Neural cell (in vitro differentiated cells): Measurements from ENCODE around the gene MUSTN1. TPM values are rescaled to one million over a fixed set of nuclear protein-coding genes. Genes with fewer than 3 reads are reported as not detected.

Source experiments
- H2AFZ ChIP-seq: fragments of 200-600, 300-800 bp; sonication (generic), shearing (Covaris generic); 2 replicates; pipeline ENCODE4 v1.6.0; 2014; ENCODE audit warnings: low read depth, mild to moderate bottlenecking, antibody characterized with exemption, low read length, moderate library complexity
- H3F3A ChIP-seq: fragments of 200-600 bp; shearing (Covaris generic); 2 replicates; pipeline ENCODE4 v1.6.1; 2016; ENCODE audit warnings: mild to moderate bottlenecking, moderate library complexity, mixed read lengths, antibody characterized with exemption, low read length; ENCODE audit not compliant: insufficient read depth, poor library complexity, severe bottlenecking
- H3K27ac ChIP-seq: fragments of 200-600, 300-800 bp; sonication (generic), shearing (Covaris generic); 2 replicates; pipeline ENCODE4 v1.5.1; 2014; ENCODE audit warnings: mild to moderate bottlenecking, low read length, moderate library complexity
- H3K27me3 ChIP-seq: fragments of 300-800, 200-600 bp; sonication (generic), shearing (Covaris generic); 2 replicates; pipeline ENCODE4 v1.6.0; 2014; ENCODE audit warnings: mild to moderate bottlenecking, low read depth, low read length, moderate library complexity; ENCODE audit not compliant: insufficient read depth
- H3K36me3 ChIP-seq: fragments of 300-800, 200-600 bp; sonication (generic), shearing (Covaris generic); 2 replicates; pipeline ENCODE4 v1.5.1; 2014; ENCODE audit warnings: mild to moderate bottlenecking, antibody characterized with exemption, low read length, moderate library complexity; ENCODE audit not compliant: insufficient read depth
- H3K4me2 ChIP-seq: fragments of 300-800, 200-600 bp; sonication (generic), shearing (Covaris generic); 2 replicates; pipeline ENCODE4 v1.6.0; 2014; ENCODE audit warnings: mild to moderate bottlenecking, low read length
- H3K4me3 ChIP-seq: fragments of 300-800, 200-600 bp; sonication (generic), shearing (Covaris generic); 2 replicates; pipeline ENCODE4 v1.5.1; 2014; ENCODE audit warnings: mild to moderate bottlenecking, low read length, moderate library complexity
- H3K79me2 ChIP-seq: fragments of 200-600 bp; shearing (Covaris generic); replicated peaks from 2 replicates; pipeline ENCODE4 v1.6.0; 2014; ENCODE audit warnings: mild to moderate bottlenecking, low read length, moderate library complexity; ENCODE audit not compliant: insufficient read depth
- H3K9ac ChIP-seq: fragments of 300-800, 200-600 bp; sonication (generic), shearing (Covaris generic); 2 replicates; pipeline ENCODE4 v1.6.1; 2016; ENCODE audit warnings: mild to moderate bottlenecking, low read length, mixed read lengths
- H3K9me2 ChIP-seq: fragments of 200-600 bp; shearing (Covaris generic); 2 replicates; pipeline ENCODE4 v1.6.1; 2016; ENCODE audit warnings: mild to moderate bottlenecking, low read length, mixed read lengths; ENCODE audit not compliant: insufficient read depth
- H3K9me3 ChIP-seq: fragments of 200-600, 300-800 bp; sonication (generic), shearing (Covaris generic); 2 replicates; pipeline ENCODE4 v1.6.1; 2016; ENCODE audit warnings: mild to moderate bottlenecking, mixed run types, low read length, moderate library complexity, mixed read lengths
- H4K20me1 ChIP-seq: fragments of 200-600 bp; shearing (Covaris generic); 2 replicates; pipeline ENCODE4 v1.6.1; 2016; ENCODE audit warnings: mild to moderate bottlenecking, mixed run types; ENCODE audit not compliant: insufficient read depth
- CTCF ChIP-seq: fragments of 450-650 bp; IDR thresholded peaks from 2 replicates; pipeline ENCODE4 v1.5.1; 2014; ENCODE audit warnings: antibody characterized with exemption, mild to moderate bottlenecking, moderate library complexity; ENCODE audit not compliant: poor library complexity, severe bottlenecking
- EP300 ChIP-seq: fragments of 450-650 bp; conservative IDR thresholded peaks from 2 replicates; pipeline ENCODE4 v1.6.1; 2014; ENCODE audit warnings: antibody characterized with exemption, mild to moderate bottlenecking, moderate library complexity; ENCODE audit not compliant: poor library complexity, severe bottlenecking
- EZH2 ChIP-seq: fragments of 200-600, 300-800 bp; shearing (Covaris generic), sonication (generic); IDR thresholded peaks from 2 replicates; pipeline ENCODE4 v1.6.1; 2014; ENCODE audit warnings: antibody characterized with exemption, low read length, borderline replicate concordance, mild to moderate bottlenecking; ENCODE audit not compliant: insufficient read depth, poor library complexity, severe bottlenecking
- MXI1 ChIP-seq: fragments of 450-650 bp; conservative IDR thresholded peaks from 2 replicates; pipeline ENCODE4 v1.6.1; 2014; ENCODE audit warnings: antibody characterized with exemption, mild to moderate bottlenecking; ENCODE audit not compliant: poor library complexity, severe bottlenecking
- POLR2AphosphoS5 ChIP-seq: IDR thresholded peaks from 2 replicates; pipeline ENCODE4 v1.6.1; 2012
- RAD21 ChIP-seq: fragments of 450-650 bp; conservative IDR thresholded peaks from 2 replicates; pipeline ENCODE4 v1.6.1; 2014; ENCODE audit warnings: antibody characterized with exemption, mild to moderate bottlenecking, moderate library complexity
- REST ChIP-seq: IDR thresholded peaks from 2 replicates; pipeline ENCODE4 v1.6.1; 2012; ENCODE audit warnings: borderline replicate concordance
- SMC3 ChIP-seq: fragments of 450-650 bp; conservative IDR thresholded peaks from 2 replicates; pipeline ENCODE4 v1.6.1; 2014; ENCODE audit warnings: antibody characterized with exemption, mild to moderate bottlenecking, moderate library complexity; ENCODE audit not compliant: poor library complexity
- TAF1 ChIP-seq: IDR thresholded peaks from 2 replicates; pipeline ENCODE4 v1.6.1; 2012; ENCODE audit warnings: low read depth
- polyA minus RNA-seq: library from RNA; depleted of rRNA, polyadenylated mRNA; stranded (reverse); fragments of >200 nt; gene quantifications from 2 replicates; pipeline ENCODE4 v1.2.3, GENCODE V29; 2014
- polyA plus RNA-seq: library from polyadenylated mRNA; depleted of rRNA; stranded (reverse); fragments of >200 nt; gene quantifications from 2 replicates; pipeline ENCODE4 v1.2.3, GENCODE V29; 2014

Gene MUSTN1
- not detected in 2 replicates for polyA plus RNA-seq
- polyA minus RNA-seq: not detected in 2 replicates

- no peaks in the 10 kb centered on the region for H3F3A ChIP-seq
- no peak within 1 kb of the TSS for H3K4me2 ChIP-seq
- peaks cover 5% of the 10 kb centered on the region for H3K36me3 ChIP-seq
- H3K27ac ChIP-seq: no peak within 1 kb of the TSS
- no peak within 1 kb of the TSS for H3K9ac ChIP-seq
- no peak within 1 kb of the TSS for H3K4me3 ChIP-seq
- H3K9me2 ChIP-seq: no peaks in the 10 kb centered on the region
- H2AFZ ChIP-seq: no peak within 1 kb of the TSS
- no peaks in the 10 kb centered on the region for H3K9me3 ChIP-seq
- no peaks in the 10 kb centered on the region for H3K27me3 ChIP-seq
- no peaks in the 10 kb centered on the region for H4K20me1 ChIP-seq
- no peaks in the 10 kb centered on the region for H3K79me2 ChIP-seq
- no peak for TF ChIP-seq POLR2AphosphoS5
- TF ChIP-seq TAF1: no peak
- TF ChIP-seq EZH2: no peak
- TF ChIP-seq SMC3: no peak
- no peak for TF ChIP-seq EP300
- no peak for TF ChIP-seq RAD21
- TF ChIP-seq REST: no peak
- no peak for TF ChIP-seq MXI1
- TF ChIP-seq CTCF: no peak
Observed at GRCh38 chr3:52834871-52835501, at the start of gene MUSTN1. TSS of gene MUSTN1 (minus strand) at chr3:52835019. CDS start at chr3:52834948, 71 bp downstream.

GRCh38 chr3:52882377-52882776, 47.6 kb upstream of the MUSTN1 start:
- no peak for TF ChIP-seq POLR2AphosphoS5
- no peak for TF ChIP-seq MXI1
- no peak for TF ChIP-seq REST
- TF ChIP-seq EZH2: no peak
- no peaks in the 10 kb centered on the region for H4K20me1 ChIP-seq
- peaks cover 6% of the 10 kb centered on the region for H3K79me2 ChIP-seq
- no peaks in the 10 kb centered on the region for H3F3A ChIP-seq
- no peak overlapping the region for H3K9ac ChIP-seq
- no peak overlapping the region for H2AFZ ChIP-seq
- no peaks in the 10 kb centered on the region for H3K9me2 ChIP-seq
- H3K4me3 ChIP-seq: no peak overlapping the region
- peaks cover 3% of the 10 kb centered on the region for H3K36me3 ChIP-seq
- no peaks in the 10 kb centered on the region for H3K9me3 ChIP-seq
- no peaks in the 10 kb centered on the region for H3K27me3 ChIP-seq
- no peak overlapping the region for H3K4me2 ChIP-seq
- H3K27ac ChIP-seq: no peak overlapping the region
